OCI-LY7 (cell line): ENCODE data around the gene HIVEP2. TPM values are rescaled to one million over a fixed set of nuclear protein-coding genes. Genes with fewer than 3 reads are reported as not detected.

Experiments used
- BruUV-seq: library from RNA; stranded (reverse); fragments of 400-500 nt; replicated peaks from 2 replicates; lab custom pipeline; 2021; lab: Mats Ljungman, UMichigan
- CTCF ChIA-PET: fragments of 300-600 bp; sonication (Branson Sonifier 250); formaldehyde crosslinking; loops from one replicate; lab custom pipeline; 2022; ENCODE audit warnings: antibody characterized with exemption; ENCODE audit not compliant: unreplicated experiment; lab: Charles Lee
- POLR2A ChIA-PET: fragments of 300-600 bp; sonication (Branson Sonifier 250); formaldehyde crosslinking; loops from one replicate; lab custom pipeline; 2022; ENCODE audit warnings: antibody characterized with exemption; lab: Charles Lee
- DNase-seq: peaks from one replicate; pipeline ENCODE4 v3.0.0-alpha.2; 2015; ENCODE audit warnings: low spot score
- H2AFZ ChIP-seq: fragments of 200-600 bp; sonication (generic), shearing (Covaris generic); 2 replicates; pipeline ENCODE4 v1.6.1; 2014; ENCODE audit warnings: mild to moderate bottlenecking, antibody characterized with exemption, low read length, moderate library complexity
- H3K27ac ChIP-seq: fragments of 200-600 bp; sonication (generic); 2 replicates; pipeline ENCODE4 v1.5.1; 2014; ENCODE audit warnings: mixed run types, low read depth, mild to moderate bottlenecking, moderate library complexity, low read length, inconsistent platforms; ENCODE audit not compliant: poor library complexity, severe bottlenecking
- H3K36me3 ChIP-seq: fragments of 200-600 bp; sonication (generic); 2 replicates; pipeline ENCODE4 v1.6.1; 2014; ENCODE audit warnings: mild to moderate bottlenecking, antibody characterized with exemption, low read length, moderate library complexity, mixed read lengths; ENCODE audit not compliant: insufficient read depth
- H3K4me1 ChIP-seq: fragments of 200-600 bp; sonication (generic); 2 replicates; pipeline ENCODE4 v1.5.1; 2014; ENCODE audit warnings: mild to moderate bottlenecking, low read length; ENCODE audit not compliant: insufficient read depth, poor library complexity, severe bottlenecking
- H3K4me2 ChIP-seq: fragments of 200-600 bp; sonication (generic); 2 replicates; pipeline ENCODE4 v1.6.1; 2014; ENCODE audit warnings: mild to moderate bottlenecking, low read length
- H3K4me3 ChIP-seq: fragments of 200-600 bp; sonication (generic); 2 replicates; pipeline ENCODE4 v1.5.1; 2014; ENCODE audit warnings: mild to moderate bottlenecking, low read depth, low read length; ENCODE audit not compliant: poor library complexity, severe bottlenecking
- H3K79me2 ChIP-seq: fragments of 200-600 bp; sonication (generic); 2 replicates; pipeline ENCODE4 v1.6.1; 2016; ENCODE audit warnings: low read depth, mild to moderate bottlenecking, low read length, moderate library complexity, mixed read lengths; ENCODE audit not compliant: insufficient read depth
- H3K9me2 ChIP-seq: fragments of 200-600 bp; sonication (generic); 2 replicates; pipeline ENCODE4 v1.6.1; 2016; ENCODE audit warnings: mild to moderate bottlenecking, low read length, mixed read lengths; ENCODE audit not compliant: insufficient read depth
- H3K9me3 ChIP-seq: fragments of 200-600 bp; sonication (generic); 2 replicates; pipeline ENCODE4 v1.6.1; 2014; ENCODE audit warnings: mild to moderate bottlenecking, mixed run types, low read length, mixed read lengths
- H4K20me1 ChIP-seq: fragments of 200-600 bp; sonication (generic); 2 replicates; pipeline ENCODE4 v1.6.1; 2014; ENCODE audit warnings: mild to moderate bottlenecking, antibody characterized with exemption, low read length, moderate library complexity, mixed read lengths; ENCODE audit not compliant: insufficient read depth
- CTCF ChIP-seq: fragments of 200-600 bp; sonication (generic); conservative IDR thresholded peaks from 2 replicates; pipeline ENCODE4 v1.5.1; 2014; ENCODE audit warnings: mild to moderate bottlenecking, antibody characterized with exemption, low read length, moderate library complexity, mixed read lengths
- EZH2phosphoT487 ChIP-seq: fragments of 200-600 bp; sonication (generic); IDR thresholded peaks from 2 replicates; pipeline ENCODE4 v1.6.1; 2018; ENCODE audit warnings: low read depth, borderline replicate concordance, mild to moderate bottlenecking, mixed run types, antibody characterized with exemption, low read length, moderate library complexity, mixed read lengths
- intact Hi-C: fragments of 100-400 bp; cut with micrococcal nuclease; formaldehyde crosslinking; loops from one replicate; pipeline ENCODE4 v1.10.0; 2022; ENCODE audit not compliant: unreplicated experiment
- total RNA-seq, 2 experiments: library from RNA; depleted of rRNA in 1 of 2; stranded (reverse); fragments of >200 nt in 1 of 2; shearing (Covaris generic) in 1 of 2; gene quantifications; 2 replicates each; pipeline ENCODE4 v1.2.3, GENCODE V29; 2014 to 2022

HIVEP2 gene
- total RNA-seq, 2 experiments from 2014 or later, result 18.8 to 24.6 TPM

DNA sequence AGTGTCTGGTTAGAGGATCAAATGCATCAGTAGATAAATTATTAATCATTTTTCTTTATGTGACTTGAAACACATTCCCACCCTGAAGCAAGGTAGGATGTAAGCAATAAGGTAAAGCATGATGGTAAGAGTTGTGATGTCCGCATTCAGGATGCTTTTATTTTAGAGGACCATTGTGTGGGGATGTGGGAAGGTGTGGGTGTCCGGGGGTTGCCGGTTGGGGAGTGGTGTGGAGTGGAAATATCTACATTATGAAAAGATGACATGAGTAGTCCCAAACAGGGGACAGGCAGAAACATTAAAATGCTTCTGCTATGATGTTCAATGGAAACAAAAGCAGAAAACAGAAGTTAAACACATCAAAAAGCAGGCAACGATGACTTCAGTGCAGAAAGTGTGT lies 215.4 kb downstream of the HIVEP2 start:
- no peaks in the 10 kb centered on the region for H3K9me3 ChIP-seq
- ChIA-PET POLR2A (no interaction called here), CTCF (no interaction called here)
- no peaks in the 10 kb centered on the region for H3K9me2 ChIP-seq
- peaks cover 13% of the 10 kb centered on the region for H3K4me1 ChIP-seq
- H3K36me3 ChIP-seq, result no peaks in the 10 kb centered on the region
- H3K27ac ChIP-seq, result no peak overlapping the region
- intact Hi-C loops, result no loop called here
- peak overlapping the region; percentile 75; the same call in 1 of the 2 replicates for H2AFZ ChIP-seq
- no peaks in the 10 kb centered on the region for H3K79me2 ChIP-seq
- no peak overlapping the region for H3K4me3 ChIP-seq
- TF ChIP-seq CTCF (no peak), EZH2phosphoT487 (no peak)
- BruUV-seq, result no TSS peak
- no peak for DNase-seq
- H4K20me1 ChIP-seq, result no peaks in the 10 kb centered on the region
- H3K4me2 ChIP-seq, result no peak overlapping the region

DNA sequence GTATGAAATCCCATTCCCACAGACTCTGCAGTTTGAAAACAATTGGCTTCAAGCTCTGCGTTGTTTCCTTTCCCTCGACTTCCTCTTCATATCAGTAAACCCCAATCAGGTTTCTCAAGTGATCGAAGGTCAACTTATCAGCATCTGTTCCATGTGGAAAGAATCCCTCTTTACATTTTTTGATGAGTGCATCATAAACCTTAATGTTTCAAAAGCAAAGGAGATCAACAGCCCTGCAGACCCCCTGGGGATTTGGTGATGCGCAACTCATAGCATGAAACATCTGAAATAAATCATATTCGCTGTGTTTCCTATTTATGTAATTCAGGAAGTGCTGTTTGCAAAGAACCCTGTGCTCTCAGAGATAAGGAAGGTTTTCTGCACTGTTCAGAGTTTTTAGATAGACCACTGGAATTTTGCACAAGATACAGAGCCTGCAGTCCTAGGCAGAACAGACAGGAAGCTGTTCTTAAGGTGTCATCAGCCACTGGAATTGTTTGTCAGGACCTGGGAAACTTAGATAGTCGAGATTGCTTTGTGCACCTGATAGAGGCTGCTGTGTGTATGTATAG lies 216.0 kb downstream of the HIVEP2 start:
- peak overlapping the region; percentile 75; the same call in 1 of the 2 replicates for H2AFZ ChIP-seq
- H3K36me3 ChIP-seq, result no peaks in the 10 kb centered on the region
- DNase-seq, result peak; percentile 13
- peaks cover 13% of the 10 kb centered on the region for H3K4me1 ChIP-seq
- H3K79me2 ChIP-seq, result no peaks in the 10 kb centered on the region
- no peaks in the 10 kb centered on the region for H4K20me1 ChIP-seq
- peak overlapping the region; percentile 6 for H3K4me3 ChIP-seq
- intact Hi-C loops, result no loop called here
- no peak overlapping the region for H3K27ac ChIP-seq
- no peak for TF ChIP-seq CTCF
- no peak for TF ChIP-seq EZH2phosphoT487
- peak overlapping the region; percentile 35 for H3K4me2 ChIP-seq
- H3K9me2 ChIP-seq, result no peaks in the 10 kb centered on the region
- no TSS peak for BruUV-seq
- CTCF ChIA-PET, result no interaction called here
- no peaks in the 10 kb centered on the region for H3K9me3 ChIP-seq
- POLR2A ChIA-PET, result interaction anchor here (1.0 kb wide), 1 partner anchor 105 kb away, joined by 3 read pairs; no protein-coding TSS in a partner anchor

DNA sequence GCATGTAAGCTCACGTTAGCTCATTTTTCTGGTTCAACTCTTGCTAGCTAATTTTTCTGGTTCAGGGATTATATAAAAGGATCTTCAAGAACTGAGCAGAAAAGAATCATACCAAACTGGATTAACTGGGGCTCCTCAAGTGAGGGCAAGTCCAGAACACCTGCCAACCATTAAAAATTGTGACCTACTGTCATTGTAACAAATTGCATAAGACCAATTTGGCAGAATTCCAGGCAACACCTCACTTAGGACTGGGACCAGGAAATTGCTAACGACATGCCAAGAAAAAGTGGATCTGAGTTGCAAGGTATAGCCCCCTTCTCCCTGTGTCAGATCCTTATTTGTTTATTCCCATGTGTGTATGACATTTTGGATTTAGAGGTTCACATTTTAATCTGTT lies 216.6 kb downstream of the HIVEP2 start:
- ChIA-PET POLR2A (interaction anchor here (1.0 kb wide), 1 partner anchor 106 kb away, joined by 3 read pairs; no protein-coding TSS in a partner anchor), CTCF (no interaction called here)
- peaks cover 13% of the 10 kb centered on the region for H3K4me1 ChIP-seq
- H2AFZ ChIP-seq, result peak overlapping the region; percentile 75; the same call in 1 of the 2 replicates
- H3K9me2 ChIP-seq, result no peaks in the 10 kb centered on the region
- no peaks in the 10 kb centered on the region for H3K36me3 ChIP-seq
- no TSS peak for BruUV-seq
- no peak overlapping the region for H3K4me2 ChIP-seq
- TF ChIP-seq EZH2phosphoT487, result no peak
- TF ChIP-seq CTCF, result no peak
- no peaks in the 10 kb centered on the region for H3K9me3 ChIP-seq
- no peak overlapping the region for H3K4me3 ChIP-seq
- no peaks in the 10 kb centered on the region for H4K20me1 ChIP-seq
- H3K79me2 ChIP-seq, result no peaks in the 10 kb centered on the region
- intact Hi-C loops, result no loop called here
- DNase-seq, result no peak
- no peak overlapping the region for H3K27ac ChIP-seq
